SKM-1 treated with dmso at 0.1 percent for 144 hours (cell line): ENCODE measurements around the gene PCDHB16.
"Not testable (repeated sequence)": the region's sequence is repeated elsewhere in the genome, so short reads cannot be mapped to it uniquely, and the experiment has no call there.

Experiments used
- DNase-seq: peaks from one replicate; lab custom pipeline; 2025; ENCODE audit not compliant: unreplicated experiment; lab: John Stamatoyannopoulos, UW

The PCDHB16 gene

GRCh38 chr5:141182248-141182647, at the start of gene PCDHB16:
PCDHB16 (plus strand) TSS chr5:141182387; CDS start chr5:141182560, 173 bp downstream.
- DNase-seq: no peak

- no peak for DNase-seq
These were observed 47.0 kb upstream of the PCDHB16 start, which contains the start of gene PCDHB5 for GRCh38 chr5:141135030-141135717. PCDHB5 (plus strand) TSS chr5:141135206; CDS start chr5:141135435, 229 bp downstream.

GRCh38 chr5:141135718-141136266, 46.4 kb upstream of the PCDHB16 start:
- DNase-seq: no peak

GRCh38 chr5:141137346-141137745, 44.8 kb upstream of the PCDHB16 start:
- not testable (repeated sequence) for DNase-seq

GRCh38 chr5:141149812-141150211, 32.4 kb upstream of the PCDHB16 start, which contains the start of gene PCDHB6:
PCDHB6 (plus strand) TSS chr5:141150057; CDS start chr5:141150258, 201 bp downstream.
- no peak for DNase-seq

- no peak for DNase-seq
These were observed 31.8 kb upstream of the PCDHB16 start for GRCh38 chr5:141150224-141150992.

GRCh38 chr5:141150993-141151325, 31.2 kb upstream of the PCDHB16 start:
- no peak for DNase-seq

- DNase-seq: not testable (repeated sequence)
These were observed 30.6 kb upstream of the PCDHB16 start for GRCh38 chr5:141151632-141152031.

GRCh38 chr5:141152096-141152495, 30.1 kb upstream of the PCDHB16 start:
- not testable (repeated sequence) for DNase-seq

- DNase-seq: no peak
These were observed 26.4 kb upstream of the PCDHB16 start for GRCh38 chr5:141155540-141156374.

GRCh38 chr5:141157356-141157755, 24.8 kb upstream of the PCDHB16 start:
- not testable (repeated sequence) for DNase-seq

- not testable (repeated sequence) for DNase-seq
These were observed 24.3 kb upstream of the PCDHB16 start for GRCh38 chr5:141157901-141158300.

GRCh38 chr5:141172381-141173204, 9.6 kb upstream of the PCDHB16 start, which contains the start of gene PCDHB7:
PCDHB7 (plus strand) TSS chr5:141172644; CDS start chr5:141172836, 192 bp downstream.
- DNase-seq: no peak

- not testable (repeated sequence) for DNase-seq
These were observed 7.7 kb upstream of the PCDHB16 start for GRCh38 chr5:141174291-141175104.

- DNase-seq: no peak
These were observed 6.3 kb upstream of the PCDHB16 start for GRCh38 chr5:141175933-141176332.

GRCh38 chr5:141177577-141178191, 4.5 kb upstream of the PCDHB16 start, which contains the start of gene PCDHB8:
PCDHB8 (plus strand) TSS chr5:141177790; CDS start chr5:141178035, 245 bp downstream.
- not testable (repeated sequence) for DNase-seq

GRCh38 chr5:141179371-141179770, 2.8 kb upstream of the PCDHB16 start:
- not testable (repeated sequence) for DNase-seq

GRCh38 chr5:141179876-141180275, 2.3 kb upstream of the PCDHB16 start:
- DNase-seq: not testable (repeated sequence)
